Measurements from ENCODE around the gene PARS2.

DNA sequence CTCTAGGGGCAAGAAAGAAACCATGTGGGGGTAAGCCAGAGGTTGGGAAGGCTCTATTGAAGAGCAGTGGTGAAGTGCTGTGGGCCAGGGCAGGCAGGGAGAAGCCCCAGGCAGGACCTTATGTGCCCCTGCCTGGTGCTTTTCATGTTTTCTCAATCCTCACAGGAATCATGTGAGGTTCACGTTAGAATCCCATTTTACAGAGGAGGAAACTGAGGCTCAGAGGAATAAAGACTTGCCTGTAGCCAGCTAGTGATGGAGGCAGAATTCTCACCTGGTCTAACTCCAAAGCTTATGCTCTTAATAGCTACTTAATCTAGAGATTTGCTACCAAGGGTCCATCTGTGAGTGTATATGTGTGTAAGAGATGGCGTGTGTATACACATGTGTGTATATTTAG, 32.6 kb upstream of the PARS2 start:
- TF ChIP-seq POLR2A (IDR thresholded peaks at IDR 0.05), result no peak
- no peak for TF ChIP-seq CTCF (IDR thresholded peaks at IDR 0.05)

Data from tibial nerve (tissue), 3 donors.